Measurements from ENCODE around the gene TMEM234.
"Not testable (repeated sequence)": the region's sequence is repeated elsewhere in the genome, so short reads cannot be mapped to it uniquely, and the experiment has no call there.

The TMEM234 gene

DNA sequence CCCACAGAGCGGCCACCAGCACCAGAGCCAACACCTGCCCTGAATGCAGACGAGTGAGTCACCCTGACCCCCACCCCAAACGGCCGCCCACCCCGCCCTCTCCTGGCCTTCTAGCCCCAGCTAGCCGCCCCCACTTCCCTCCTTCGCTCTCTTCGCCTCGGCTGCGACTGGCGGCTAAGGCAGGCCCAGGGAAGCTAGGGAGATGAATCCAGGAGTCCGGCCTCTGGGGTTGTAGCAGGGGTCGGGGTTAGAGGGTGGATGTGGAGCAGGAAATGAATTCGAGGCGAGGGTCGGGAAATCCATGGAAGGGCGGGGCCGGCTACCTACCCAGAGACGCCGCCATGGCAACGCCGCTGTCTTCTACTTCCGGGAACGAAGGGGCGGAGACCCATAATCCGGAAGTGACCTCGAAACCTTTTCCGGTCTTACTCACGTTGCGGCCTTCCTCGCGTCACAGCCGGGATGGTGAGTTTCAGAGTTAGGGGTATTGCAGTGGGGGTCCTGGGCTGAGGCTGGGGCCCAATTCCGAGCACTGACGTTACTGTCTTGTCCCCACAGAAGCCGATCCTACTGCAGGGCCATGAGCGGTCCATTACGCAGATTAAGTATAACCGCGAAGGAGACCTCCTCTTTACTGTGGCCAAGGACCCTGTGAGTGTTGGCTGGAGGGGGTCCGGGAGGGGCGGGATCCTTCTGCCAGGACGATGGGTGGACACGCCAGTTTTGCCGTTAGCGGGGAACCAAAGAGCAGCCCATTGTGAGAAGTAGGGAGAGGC, at the start of gene TMEM234, which contains the start of gene EIF3I:
Gene TMEM234 (minus strand): TSS at position 374 of the 776 bp plus-strand sequence. CDS start 31 bp downstream, at position 343.
Gene EIF3I (plus strand): TSS at position 428 of the 776 bp plus-strand sequence. CDS start 35 bp downstream, at position 463.
- DNase-seq = peak; percentile 94

DNA sequence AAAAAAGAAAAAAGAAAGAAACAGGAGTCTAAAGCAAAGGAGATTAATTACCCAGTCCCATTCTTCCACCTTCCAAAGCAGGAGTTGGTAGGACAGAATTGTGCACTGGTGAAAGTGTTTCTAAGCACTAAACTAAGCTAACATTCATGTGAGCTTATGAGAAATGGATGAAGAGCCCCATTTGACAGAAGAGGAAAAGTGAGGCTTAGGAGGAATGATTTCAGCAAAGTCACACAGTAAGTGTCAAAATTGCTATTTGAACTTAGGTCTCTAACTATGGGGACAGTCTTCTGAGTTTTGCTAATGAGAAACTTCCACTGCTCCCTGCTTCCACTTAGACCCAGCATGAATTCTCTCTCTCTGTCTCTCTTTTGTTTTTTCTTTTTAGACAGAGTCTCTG, 47.6 kb upstream of the TMEM234 start:
- DNase-seq = no peak

DNA sequence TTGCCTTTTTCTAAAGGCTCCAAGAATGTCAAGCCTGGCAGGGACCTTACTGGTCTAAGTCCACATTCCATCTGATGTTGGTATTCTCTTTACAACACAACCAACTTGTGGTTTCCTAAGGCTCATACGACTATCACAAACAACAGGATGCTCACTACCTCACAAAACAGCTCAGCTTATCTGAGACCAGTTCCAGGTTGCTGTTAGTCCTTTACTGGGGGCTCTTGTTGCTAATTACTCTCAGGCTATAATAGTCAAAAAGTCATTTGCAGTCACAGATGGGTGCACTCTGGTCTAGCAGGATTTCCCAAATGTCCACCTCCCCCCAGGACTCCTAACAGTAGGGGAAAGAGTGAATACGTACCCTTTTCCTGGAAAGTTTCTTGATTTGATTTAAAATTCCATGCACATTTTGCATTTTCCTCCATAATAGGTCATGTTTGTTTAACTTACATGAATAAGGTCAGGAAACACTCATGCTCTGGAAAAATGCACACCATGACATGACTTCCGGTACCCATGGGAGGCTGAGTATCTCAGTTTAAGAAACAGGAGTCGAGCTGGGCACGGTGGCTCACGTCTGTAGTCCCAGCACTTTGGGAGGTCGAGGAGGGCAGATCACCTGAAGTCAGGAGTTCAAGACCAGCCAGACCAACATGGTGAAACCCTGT, 44.9 kb upstream of the TMEM234 start:
- no peak for DNase-seq

DNA sequence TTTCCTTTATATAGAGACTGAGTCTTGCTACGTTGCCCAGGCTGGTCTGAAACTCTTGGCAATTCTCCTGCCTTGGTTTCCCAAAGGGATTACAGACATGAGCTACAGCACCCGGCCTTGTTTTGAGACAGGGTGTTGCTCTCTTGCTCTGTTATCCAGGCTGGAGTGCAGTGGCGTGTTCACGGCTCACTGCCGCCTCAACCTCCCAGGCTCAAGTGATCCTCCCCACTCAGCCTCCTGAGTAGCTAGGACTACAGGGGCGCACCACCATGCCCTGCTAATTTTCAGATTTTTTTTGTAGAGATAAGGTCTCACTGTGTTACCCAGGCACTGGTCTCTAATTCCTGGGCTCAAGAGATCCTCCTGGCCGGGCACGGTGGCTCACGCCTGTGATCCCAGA, 43.7 kb upstream of the TMEM234 start:
- no peak for DNase-seq

DNA sequence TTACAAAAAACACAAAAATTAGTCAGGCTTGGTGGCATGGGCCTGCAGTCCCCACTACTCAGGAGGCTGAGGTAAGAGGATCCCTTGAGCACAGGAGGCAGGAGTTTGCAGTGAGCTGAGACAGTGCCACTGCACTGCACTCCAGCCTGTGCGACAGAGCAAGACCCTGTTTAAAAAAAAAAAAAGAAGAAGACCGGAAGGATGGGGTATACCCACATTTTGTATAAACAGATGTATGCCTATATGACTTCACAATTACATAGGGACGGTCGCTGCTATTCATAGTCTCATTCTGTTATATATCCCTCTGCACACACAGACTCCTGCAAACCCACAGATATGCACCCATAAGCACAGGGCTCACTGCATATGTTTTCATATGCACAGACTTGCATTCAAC, 41.6 kb upstream of the TMEM234 start:
- no peak for DNase-seq

DNA sequence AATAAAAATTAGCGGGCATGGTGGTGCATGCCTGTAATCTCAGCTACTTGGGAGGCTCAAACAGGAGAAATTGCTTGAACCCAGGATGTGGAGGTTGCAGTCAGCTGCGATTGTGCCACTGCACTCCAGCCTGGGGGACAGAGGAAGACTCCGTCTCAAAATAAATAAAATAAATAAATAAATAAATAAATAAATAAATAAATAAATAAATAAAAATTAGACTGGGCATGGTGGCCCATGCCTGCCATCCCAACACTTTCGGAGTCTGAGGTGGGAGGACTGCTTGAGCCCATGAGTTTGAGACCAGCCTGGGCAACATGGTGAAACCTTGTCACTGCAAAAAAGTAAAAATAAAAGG, 41.1 kb upstream of the TMEM234 start:
- DNase-seq = not testable (repeated sequence)

DNA sequence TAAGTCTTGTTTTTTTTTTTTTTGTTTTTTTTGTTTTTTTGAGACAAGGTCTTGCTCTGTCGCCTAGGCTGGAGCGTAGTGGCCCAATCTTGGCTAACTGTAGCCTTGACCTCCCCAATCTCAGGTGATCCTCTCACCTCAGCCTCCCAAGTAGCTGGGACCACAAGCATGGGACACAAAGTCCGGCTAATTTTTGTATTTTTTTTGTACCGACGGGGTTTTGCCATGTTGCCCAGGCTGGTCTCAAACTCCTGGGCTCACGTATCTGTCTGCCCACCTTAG, 35.0 kb upstream of the TMEM234 start:
- DNase-seq = no peak

DNA sequence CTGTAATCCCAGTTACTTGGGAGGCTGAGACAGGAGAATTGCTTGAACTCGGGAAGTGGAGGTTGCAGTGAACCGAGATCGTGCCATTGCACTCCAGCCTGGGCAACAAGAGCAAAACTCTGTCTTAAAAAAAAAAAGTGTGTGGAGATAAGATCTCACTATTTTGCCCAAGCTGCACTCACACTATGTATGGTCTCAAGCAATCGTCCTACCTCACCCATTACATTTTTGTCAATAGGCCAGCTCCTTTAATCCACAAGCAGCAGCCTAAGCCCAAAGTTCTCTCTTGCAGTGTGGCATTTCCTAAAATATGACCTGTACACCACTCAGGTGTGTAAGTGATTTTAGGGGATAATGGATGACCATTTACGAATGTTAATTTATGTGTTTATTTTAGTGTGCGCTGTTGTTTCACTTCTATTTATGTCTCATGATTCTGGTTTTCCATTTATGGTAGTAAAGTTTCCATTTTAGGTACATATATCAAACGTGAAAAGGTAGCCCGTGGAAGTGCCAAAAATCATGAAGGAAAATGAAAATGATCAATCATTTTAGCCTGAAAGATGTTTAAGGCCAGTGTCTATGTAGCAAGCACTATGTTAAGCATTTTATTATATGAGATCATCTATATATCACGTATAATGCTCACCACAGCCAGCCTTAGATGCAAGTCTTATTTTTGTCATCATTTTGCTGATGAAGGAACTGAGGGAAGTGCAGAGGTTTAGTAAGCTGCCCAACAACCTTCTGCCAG, 34.5 kb upstream of the TMEM234 start:
- no peak for DNase-seq

DNA sequence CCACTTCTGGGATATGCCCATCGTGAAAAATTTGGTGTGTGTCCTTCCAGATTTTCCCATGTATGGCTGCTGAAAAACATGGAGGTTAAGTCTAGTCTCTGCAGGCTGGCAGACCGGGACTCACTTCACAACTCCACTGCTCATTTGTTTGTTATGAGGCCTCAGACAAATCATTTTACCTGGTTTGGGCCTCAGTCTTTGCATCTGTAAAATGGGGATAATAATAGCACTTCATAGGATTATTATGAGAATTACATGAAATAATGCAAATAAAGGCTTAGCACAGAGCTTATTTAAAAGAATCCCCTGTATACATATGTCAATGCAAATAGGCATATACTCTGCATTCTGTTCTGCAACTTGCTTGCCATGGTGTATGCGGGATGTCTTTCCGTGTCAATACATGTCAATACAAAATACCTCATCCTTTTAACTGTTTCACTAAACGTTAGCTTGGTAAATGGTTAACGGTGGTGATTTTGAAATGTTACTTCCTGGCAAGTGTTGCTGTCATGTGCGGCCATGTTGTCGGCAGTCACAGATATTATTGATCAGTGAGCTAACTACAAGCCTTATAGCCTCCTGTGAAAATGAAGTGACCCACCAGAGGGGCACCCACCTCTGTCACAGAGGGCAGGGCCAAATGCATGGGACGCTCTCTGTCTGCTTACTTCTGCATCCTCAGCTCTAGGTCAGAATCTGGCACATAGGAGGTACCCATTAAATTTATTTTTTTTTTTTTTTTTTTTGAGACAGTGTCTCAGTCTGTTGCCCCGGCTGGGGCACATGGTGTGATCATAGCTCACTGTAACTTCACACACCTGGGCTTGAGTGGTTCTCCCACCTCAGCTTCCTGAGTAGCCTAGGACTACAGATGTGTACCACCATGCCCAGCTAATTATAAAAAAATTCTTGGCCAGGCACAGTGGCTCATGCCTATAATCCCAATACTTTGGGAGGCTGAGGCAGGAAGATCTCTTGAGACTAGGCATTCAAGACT, 33.2 kb upstream of the TMEM234 start:
- DNase-seq = no peak

DNA sequence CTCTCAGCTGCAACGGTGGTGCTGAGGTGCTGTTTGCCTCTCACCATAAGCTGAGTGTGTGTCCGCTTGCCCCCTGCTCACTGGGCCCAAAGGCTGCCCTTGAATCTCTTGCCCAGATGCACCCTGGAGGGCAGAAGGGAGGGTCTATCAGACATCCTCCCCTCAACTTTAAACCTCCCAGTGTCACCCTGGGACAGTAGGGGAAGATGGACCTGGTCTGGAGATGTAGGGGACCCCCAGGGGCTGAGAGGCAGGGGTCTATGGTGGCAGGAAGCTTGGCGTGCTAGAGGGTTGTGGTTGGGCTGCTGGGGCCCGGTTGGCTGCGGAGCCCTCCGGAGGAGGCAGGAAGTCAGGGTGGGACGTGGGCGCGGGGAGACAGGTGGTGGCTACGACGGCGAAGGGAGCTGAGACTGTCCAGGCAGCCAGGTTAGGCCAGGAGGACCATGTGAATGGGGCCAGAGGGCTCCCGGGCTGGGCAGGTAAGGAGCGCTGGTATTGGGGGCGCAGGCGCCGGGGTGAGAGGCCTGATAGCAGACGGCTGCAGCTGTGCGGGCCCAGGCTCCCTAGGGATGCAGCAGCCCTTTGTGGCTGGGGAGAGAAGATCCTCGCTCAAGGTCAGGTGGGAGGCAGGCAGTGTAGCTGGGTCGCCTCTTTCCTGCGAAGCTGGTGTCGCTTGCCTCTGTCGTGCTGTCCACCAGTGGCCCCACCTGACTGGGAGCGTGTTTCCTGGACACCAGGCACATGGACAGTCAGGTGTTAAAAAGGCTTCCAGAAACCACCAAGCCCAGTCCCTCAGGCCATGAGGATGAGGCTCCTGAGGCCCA, 29.0 kb upstream of the TMEM234 start, which contains the start of gene LCK:
Gene LCK (plus strand): TSS at position 373 of the 824 bp plus-strand sequence. CDS start 23,065 bp downstream, outside the sequence.
- no peak for DNase-seq

DNA sequence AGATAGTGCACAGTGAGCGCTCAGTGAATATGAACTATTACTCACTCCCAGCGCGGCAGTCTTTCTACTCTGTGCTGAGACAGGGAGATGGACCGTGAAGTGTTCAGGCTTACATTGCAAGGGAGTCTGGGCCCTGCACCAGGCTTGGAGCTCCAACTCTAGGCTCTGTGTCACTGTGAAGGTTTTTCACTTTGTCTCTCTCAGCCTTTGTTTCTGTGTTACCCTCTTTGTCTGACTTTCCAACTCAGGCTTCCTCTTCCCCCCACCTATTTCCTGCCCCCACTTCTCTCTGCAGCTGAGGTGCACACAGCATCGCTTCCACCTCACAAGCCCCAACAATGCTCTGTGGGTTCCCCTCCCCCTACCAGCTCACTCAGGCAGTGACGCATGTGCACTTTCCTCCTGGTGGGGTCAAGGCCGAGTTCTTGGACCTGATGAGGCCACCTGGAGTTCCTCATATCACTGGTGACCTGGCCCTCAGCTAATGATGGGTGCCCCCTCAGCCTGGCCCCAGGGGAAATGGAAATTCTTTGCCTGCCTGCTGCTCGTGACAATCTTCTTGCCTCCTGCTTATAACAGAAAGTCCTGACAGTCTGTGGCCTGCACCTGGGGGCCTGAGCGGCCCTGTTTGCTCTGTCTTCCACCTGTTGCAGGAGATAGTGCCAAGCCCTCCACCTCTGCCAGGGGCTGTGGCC, 27.8 kb upstream of the TMEM234 start:
- no peak for DNase-seq

DNA sequence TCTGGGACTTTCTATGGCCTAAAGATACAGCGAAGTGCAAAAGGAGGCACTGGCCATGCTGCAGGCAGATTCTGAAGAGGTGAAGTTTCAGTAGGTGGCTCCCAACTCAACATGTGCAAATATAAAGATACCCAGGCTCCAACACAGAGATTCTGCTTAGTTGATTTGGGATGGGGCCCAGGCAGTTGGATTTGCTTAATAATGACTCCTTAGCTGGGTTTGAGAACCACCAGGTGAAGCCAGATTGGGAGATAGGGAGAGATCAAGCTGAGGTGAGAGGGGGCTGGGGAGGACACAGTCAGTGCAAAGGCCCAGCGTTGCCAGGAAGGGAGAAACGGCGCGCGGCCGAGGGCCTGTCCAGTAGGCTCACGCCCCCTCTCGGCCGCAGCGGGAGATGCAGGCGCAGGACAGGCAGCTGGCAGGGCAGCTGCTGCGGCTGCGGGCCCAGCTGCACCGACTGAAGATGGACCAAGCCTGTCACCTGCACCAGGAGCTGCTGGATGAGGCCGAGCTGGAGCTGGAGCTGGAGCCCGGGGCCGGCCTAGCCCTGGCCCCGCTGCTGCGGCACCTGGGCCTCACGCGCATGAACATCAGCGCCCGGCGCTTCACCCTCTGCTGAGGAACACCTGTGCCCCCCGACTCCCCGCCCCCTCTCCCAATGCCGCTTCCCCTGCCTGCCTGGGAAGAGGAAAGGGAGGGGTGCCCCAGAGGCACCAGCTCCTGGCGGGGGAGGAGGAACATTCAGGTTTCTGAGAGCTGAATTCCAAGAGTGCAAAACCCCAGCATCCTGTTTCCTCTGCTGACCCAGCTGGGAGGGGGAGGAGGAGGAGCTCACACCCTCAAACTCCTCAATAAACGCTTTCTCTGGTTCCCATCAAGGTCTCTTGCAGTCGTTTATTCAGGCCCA, 26.1 kb upstream of the TMEM234 start:
- DNase-seq = peak; percentile 71

DNA sequence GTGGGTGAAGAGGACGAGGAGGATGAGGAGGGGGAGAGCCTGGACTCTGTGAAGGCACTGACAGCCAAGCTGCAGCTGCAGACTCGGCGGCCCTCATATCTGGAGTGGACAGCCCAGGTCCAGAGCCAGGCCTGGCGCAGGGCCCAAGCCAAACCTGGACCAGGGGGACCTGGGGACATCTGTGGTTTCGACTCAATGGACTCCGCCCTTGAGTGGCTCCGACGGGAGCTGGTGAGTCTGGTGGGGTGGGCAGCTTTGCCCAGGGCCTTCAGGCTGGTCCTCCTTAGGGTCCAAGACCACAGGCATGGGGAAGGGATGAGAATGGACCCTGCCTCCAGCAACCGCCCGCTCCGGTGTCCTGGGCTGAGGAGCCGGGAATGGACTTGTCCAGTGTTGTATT, 25.3 kb upstream of the TMEM234 start:
- DNase-seq = no peak

DNA sequence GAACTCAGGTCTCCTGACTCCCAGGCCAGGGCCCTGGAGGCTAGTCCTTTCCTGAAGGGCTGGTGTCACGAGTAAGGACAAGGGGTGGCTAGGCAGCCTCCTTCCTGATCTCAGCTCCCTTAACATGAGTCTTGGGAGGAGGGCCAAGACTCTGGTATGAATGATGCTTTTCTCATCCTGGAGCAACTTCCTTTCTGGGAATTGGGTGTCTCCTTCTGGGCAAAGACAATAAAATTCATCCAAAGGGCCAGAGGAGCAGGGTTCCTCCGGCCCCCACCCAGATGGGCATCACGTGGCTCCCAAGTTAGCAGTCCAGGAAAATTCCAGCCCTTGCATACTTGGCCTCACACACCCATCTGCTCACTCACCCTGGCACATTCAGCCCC, 24.7 kb upstream of the TMEM234 start, which contains the start of gene FAM167B:
Gene FAM167B (plus strand): TSS at position 335 of the 386 bp plus-strand sequence. CDS start 200 bp downstream, outside the sequence.
- no peak for DNase-seq

DNA sequence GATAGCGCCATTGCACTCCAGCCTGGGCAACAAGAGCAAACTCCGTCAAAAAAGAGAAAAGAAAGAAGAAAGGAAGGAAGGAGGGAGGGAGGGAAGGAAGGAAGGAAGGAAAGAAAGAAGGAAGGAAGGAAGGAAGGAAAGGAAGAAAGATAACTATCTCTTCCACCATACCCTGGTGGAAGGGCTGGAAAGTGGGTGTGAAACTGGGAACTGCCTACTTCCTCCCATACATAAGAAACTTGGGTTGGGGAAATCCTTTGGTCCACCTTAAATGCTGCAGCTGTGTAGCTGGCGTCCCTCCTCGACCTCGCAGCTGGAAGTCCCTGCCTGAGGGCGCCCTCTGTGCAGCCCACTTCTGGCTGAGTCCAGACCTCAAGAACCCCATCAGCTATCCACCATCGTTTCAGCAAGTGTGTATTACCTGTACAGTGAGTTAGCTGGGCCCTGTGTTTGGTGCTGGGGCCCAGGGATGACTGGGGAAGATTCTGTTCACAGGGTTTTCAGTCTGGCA, 20.2 kb upstream of the TMEM234 start:
- DNase-seq = no peak

DNA sequence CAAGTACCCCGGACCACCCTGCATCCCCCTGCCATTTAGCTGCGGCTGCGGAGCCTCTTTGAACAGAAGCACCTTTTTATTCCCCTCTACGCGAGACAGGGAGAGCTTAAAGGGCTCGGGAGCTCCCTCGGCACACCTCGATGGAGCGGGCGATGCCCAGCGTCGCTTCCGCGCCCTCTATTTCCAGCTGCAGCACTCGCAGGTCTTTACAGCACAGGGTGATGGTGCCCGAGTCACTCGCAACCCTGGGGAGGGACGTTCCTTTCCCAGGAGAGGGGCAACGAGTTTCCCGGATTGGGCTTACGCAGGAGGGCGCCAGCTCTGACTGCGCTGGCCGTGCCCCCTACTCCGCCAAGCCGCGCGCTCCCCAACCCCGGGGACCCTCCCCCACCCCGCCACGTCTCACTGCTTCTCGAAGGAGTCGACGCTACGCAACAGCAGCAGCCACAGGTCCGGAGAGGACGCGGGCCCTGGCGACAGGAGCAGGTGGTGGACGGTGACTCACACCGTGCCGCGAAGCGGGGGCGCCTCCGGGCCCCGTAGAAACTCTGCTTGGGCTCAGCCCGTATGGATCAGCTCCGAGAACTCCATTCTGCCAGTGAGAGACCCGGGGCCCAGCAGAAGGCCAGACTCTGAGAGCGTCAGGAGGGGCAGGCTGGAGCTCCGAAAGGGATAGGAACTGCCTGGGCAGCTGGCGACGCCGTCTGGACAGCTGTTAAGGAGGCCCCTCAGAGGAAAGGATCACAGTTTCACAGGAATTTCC, 19.0 kb upstream of the TMEM234 start:
- DNase-seq = peak; percentile 50

DNA sequence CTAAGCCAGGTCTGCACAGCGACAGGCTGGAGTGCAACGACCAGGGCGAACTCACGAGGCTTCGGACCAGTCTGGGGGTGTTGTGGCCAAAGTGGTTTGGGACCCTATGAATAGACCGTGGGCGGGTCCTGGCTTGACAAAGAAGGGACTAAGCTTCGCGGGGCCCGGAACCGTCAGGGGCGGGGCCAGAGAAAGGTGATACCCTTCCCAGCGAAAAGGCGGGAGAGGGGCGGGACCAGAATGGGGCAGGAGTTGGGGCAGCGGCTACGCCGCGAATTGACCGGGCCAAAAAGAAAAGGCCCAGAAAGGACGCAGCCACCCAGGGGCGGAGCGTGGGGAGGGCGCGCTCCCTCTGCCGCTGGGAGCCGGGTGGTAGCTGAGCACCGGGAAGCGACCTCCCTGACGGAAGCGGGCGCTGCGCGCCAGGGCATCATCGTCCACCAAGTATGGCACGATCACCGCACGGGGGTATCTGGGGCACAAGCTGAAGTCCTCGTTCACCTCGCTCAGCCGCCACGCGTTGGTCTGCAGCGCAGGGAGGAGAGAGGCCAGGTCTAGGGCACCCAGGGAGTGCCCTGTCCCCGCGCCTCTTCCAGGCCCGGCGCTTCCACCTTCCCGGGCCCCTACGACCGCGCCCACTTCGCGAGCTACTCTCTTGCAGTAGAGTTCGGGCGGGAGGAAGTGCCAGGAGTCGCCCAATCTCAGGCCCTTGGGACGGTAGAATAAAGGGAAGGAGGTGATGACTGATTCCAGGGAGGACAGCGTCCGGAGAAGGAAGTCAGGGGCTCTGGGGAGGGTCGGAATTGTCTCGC, 18.2 kb upstream of the TMEM234 start:
- DNase-seq = peak; percentile 93

DNA sequence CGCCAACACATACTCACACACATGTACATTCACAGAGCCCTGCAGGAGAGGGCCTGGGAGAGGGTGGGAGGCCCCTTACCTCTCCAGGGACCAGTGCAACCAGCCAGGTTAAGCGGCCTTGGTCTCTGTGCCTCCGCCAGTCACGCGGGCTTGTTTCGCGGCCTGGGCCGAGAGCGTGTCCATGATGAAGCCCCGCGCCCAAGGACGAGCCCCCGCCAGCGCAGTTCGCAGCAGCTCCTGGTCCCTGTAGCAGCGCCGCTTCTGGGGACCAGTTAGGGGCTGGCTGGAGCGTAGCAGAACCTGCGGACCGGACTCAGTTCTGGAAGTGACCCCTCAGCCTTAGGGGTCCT, 17.6 kb upstream of the TMEM234 start:
- DNase-seq = peak; percentile 44
